Ureter (tissue), 1 donor: Measurements from ENCODE around the gene TACR2. TPM values are rescaled to one million over a fixed set of nuclear protein-coding genes. Genes with fewer than 3 reads are reported as not detected.

Source experiments
- DNase-seq: peaks from one replicate; pipeline ENCODE4 v3.0.0-alpha.2; 2020; ENCODE audit warnings: low spot score
- total RNA-seq: library from RNA; stranded (reverse); gene quantifications from one replicate; pipeline ENCODE4 v1.2.4, GENCODE V29; 2023
- donor health status: DM: yes; HTN: yes; CAD: no.

Gene TACR2
- total RNA-seq, 1 donor from 2014 or later, result 5.6 TPM

DNA sequence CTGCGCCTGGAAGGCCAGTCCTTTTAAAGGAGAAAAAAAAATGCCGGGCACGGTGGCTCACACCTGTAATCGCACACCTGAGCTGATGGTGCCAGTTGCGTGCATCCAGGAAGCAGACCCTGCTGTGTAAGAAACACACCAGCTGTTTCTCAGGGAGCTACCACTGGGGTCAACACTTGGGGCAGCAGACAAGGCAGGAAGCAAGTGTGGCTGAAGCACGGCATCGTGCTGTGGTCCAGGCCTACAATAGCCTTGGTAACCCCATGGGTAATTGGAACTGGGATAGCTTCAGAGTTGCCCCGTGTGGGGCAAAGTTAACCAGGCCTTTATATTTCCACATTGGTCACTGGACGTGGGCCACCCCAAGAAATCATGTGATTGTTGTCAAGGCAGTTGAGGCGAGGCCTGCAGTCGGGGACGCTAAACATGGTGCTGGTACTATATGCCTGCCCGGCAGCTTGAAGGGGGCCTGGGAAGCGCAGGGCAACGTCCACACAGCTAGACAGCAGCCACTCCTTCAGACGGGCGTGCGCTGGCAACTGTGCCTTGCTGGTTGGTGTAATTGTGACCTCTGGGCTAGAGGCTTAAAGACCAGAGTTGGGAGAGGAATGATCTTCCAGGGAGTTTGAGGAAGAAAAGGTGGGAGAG, 2.5 kb upstream of the TACR2 start:
- DNase-seq, result no peak

DNA sequence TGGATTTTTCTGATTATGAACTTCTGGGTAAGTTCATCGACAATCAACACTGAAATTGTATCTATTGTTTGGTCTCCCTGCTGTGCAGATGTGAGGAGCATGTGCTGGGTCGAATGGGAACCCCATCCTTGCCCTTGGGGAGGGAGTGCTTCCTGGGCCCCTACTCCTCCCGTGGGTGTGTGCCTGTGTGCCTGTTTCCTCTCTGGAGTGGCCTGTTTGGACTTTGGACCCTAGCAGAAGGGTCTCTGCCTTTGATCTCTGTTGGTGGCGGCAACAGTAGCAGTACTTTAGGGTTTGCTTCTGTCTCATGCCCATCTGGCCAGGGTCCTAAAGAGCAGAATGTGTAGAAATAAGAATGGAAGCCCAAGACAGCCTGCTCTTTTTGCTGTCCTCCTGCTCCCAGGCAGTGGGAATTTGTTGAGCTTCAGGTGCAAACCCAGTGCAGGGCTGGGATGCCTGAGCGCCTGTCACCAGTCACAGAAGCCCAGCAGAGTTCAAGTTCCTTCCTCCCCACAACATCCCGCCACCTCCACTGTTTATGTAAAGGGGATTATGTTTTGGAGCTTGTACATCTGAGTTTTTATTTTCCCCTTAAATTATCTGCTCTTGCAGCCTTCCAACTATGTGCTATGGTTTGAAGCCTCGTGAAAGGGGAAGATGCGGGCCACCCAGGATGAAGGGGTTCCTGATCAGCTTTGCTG, 1.5 kb upstream of the TACR2 start:
- no peak for DNase-seq

DNA sequence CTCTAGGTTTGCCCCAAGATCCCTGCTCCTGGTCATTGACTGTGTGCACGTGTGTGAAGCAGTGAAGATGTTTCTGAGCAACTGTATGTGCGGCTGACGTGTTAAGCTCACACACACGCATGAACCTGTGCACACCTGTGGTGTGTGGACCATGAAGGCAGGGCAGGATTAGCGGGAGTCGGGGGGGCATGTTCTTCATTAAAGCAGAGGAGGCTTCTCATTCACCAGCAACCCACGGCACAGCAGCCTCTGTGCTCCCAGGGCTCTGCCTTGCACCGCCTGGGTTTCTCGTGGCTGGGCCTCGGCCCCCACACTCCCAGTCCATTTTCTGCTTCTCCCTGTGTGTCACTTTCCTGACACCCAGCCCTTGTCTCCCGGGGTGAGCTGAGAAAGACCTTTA, 824 bp upstream of the TACR2 start:
- no peak for DNase-seq

- no peak for DNase-seq
Measured at GRCh38 chr10:69415951-69416350, 767 bp downstream of the TACR2 start.

DNA sequence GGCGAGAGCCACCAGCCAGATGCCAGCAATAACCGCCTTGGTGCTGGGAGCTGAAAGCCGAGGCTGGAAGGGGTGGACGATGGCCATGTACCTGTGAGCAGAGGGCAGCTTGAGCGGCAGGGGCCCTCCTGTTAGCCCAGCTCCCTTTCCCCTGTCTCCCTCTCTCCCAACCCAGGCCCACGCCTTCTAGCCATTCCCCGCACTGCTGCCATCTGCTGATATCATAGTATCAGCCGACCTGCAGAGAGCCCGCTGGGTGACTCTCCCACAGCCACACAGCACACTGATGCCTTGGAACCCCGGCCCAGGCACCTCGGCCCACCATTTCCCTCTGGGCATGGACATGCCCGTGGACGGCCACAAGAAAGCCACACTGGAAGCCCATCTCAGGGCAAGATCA, 1.7 kb downstream of the TACR2 start:
- DNase-seq, result no peak

GRCh38 chr10:69414036-69415018, 2.4 kb downstream of the TACR2 start:
- no peak for DNase-seq

- DNase-seq, result peak; percentile 74
Measured at GRCh38 chr10:69413221-69413865, 3.4 kb downstream of the TACR2 start.

DNA sequence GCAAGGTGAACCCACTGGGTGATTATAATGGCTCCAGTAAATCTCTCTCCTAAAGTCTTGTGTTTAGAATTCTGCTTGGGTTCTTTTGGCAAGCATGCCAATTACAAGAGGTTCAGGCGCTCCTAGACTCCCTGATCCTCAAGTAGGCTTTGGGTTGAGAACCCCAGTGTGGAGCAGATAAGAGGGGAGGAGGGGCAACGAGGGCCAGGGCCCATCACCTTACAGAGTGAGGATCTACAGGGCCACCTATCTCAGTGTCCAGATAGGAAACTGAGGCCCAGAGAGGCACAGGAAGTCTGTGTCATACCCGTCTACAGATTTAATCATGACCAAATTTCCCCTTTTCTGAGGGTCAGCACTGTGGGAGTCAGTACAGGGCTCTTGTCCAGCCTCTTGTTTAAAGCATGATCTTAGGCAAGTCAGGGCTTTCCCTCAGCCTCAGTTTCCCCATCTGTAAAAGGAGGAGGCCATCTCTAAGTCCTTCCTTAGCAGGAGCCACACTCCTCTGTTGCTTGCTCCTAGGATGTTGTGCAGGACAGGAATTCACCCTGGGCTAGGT, 4.4 kb downstream of the TACR2 start:
- no peak for DNase-seq

DNA sequence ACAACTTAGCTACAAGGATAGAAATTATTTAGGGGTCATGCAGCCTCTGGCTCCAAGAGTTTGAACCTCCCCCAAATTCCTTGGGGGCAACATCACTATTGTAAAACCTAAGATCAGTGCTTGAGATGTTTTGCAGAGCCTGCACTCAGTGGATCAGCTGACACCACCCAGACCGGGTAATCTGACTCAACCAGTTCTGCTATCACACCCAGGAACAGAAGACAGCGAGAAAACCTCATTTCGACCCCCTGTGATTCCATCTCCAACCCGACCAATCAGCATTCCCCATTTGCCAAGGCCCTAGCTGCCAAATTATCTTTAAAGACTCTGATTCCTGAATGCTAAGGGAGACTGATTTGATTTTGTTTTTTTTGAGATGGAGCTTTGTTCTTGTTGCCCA, 5.2 kb downstream of the TACR2 start:
- no peak for DNase-seq

DNA sequence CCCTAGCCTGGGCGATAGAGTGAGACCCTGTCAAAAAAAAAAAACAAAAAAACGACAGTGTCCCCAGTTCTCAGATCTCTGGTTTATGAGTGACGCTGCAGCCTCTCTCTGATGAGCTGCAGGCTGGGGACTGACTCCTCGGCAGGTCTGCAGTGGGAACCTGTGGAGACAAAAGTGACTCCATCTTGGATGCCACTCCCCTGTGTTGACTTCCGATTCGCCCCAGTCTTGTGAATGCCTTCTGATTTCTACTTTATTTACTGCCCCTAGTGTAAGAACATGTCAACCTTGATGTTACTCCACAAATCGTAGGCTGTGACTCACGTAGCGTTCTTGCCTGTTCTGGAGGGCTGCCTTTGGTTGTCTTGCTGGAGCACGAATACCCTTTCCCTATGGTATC, 6.2 kb downstream of the TACR2 start:
- DNase-seq, result no peak

DNA sequence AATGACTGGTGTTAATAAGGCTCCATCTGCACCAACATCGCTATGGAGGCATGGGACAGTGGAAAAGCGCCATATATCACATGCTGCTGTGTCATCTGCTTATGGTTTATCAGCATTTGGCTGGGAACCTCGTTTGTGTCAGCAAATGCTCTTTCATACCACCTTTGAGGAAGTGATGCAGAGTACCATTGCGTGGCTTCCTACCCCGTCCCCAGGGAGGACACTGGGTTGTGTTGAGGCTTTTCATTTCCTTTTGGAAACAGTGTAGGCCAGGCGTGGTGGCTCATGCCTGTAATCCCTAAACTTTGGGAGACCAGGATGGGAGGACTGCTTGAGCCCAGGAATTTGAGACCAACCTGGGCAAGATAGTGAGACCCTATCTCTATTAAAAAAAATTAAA, 6.8 kb downstream of the TACR2 start:
- no peak for DNase-seq

DNA sequence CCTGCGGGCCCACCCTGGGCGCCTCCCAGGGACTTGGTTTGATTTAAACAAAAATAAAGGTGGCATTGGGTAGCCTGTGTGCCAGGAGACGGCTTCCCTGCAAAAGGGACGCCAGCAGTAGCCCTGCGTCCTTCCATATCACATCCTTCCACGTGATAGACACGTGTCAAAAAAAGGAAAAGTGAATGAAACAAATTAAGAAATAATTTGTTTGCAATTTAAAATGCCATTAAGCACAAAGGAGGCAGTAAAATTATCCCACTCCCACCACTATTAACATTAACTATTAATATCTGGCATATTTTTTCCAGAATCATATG, 7.6 kb downstream of the TACR2 start:
- no peak for DNase-seq

DNA sequence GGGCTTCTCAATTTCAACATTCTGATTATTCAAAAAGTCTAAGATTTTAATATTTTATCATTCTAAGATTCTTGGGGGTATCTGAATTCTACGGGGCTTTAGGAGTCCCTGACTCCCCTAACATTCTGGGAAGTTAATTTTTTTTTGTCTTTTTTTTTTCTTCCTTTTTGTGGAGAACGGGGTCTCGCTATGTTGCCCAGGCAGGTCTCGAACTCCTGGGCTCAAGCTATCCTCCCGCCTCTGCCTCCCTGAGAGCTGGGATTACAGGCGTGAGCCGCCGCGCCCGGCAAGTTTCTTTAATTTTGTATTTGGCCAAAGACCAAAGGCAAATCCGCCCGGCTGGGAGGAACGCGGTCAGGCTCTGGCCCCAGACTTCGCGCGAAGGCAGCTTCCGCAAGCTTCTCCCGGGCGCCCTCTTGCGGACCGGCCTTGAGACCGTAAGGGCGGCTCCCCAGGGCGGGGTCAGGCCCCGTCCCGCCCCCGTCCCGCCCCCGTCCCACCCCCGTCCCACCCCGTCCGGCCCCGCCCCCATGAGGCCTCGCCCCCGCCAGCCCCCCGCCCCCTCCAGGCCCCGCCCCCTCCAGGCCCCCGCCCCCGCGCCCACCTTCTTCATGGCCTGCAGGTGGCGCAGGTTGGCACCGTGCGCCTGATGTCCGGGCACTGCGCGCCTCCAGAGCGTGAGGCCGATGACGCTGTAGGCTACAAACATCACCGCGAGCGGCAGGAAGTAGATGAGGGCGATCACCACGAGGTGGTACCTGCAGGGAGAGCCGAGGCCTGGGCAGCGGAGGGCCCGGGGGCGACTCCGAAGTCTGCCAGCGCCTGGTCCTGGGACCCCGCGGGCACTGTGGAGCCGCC, 8.2 kb downstream of the TACR2 start:
- peak; percentile 96 for DNase-seq

DNA sequence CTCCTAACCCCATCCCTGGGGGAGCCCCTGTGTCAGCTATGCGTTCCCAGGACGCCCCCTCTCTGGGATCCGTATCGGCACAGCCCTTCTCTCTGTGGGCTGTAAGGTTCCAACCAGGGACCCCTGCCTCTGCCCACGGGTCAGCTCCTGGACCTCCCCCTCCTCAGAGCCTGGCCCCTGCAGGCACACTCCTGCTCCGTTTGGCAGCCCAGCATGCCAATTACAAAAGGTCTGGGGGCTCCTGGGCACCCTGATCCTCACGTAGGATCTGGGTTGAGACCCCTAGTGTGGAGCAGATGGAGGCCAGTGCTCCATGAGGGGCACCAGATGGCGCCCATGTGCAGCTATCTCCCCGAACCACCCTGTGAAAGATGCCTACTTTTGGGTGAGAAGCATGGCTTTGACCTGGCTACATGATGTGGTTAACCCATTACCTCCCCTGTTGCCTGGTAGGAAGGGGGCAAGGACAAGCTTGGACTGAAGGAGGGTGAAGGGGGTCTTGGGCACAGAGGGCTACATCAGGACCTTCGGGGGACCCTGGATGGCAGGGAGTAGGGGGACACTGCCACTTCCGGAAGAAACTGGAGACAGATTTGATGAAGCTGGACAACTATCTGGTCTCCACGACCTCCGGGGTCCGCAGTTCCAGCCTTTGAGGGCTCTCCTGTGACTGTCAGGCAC, 9.0 kb downstream of the TACR2 start:
- DNase-seq, result no peak

GRCh38 chr10:69406816-69407580, 9.7 kb downstream of the TACR2 start:
- DNase-seq, result no peak

DNA sequence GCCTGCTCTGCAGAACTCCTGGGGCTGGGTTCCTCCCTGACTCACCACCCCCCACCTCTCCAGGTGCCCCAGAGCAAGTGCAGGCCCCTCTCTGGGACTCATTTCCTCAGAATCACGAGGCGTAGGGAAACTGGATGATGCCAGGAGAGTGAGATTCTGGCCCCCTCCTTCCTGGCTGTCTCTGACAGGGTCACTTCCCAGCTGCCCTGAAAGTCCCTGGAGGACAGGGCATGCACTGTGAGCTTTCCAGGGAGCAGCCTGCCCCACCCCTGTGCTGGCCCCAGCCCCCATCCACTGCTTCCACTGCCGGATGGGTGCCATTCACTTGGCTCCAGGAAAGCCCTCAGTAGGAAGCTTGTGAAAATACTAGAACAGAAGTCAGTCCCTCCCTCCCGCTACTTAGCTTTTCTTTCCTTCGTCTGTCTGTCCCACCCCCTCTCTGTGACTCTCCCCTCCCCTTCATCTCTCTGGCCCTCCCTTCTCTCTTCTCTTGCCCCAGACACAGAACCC, 10.4 kb downstream of the TACR2 start:
- DNase-seq, result no peak

DNA sequence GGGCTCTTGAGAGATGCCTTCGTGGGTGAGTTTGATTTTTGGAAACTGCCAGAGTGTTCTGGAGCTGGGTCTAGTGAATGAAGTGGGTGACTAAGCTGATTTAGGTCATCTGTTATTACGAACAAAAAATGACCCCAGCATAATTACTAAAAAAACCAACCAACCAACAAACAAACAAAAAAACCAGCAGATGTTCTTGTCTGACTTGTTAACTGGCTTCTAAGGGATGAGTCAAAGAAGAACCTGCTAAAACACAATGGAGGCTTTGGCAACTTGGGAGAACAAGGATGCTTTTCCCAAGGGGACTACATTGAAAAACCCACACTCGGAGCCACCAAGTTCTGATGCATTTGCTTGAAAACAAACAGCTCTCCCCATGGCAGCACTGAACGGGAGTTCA, 11.5 kb downstream of the TACR2 start:
- no peak for DNase-seq

DNA sequence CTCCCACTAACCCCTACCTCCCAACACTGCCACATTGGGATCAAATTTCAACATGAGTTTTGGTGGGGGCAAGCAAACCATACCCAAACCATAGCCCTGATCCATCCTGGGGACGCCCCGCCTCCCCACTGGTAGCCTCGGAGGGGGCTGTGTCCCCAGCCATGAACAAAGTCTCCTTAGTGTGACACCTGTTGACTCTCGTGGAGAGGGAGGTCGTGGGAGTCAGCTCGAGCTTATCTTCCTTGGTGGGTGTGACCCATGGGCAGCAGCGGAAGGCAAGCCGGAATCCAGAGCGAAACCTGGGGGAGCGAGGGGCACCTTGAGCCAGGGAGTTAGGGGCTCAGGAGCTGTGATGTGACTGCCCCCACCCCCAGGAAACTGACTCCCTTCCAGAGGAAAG, 11.9 kb downstream of the TACR2 start:
- no peak for DNase-seq

- no peak for DNase-seq
Measured at GRCh38 chr10:69403519-69403918, 13.2 kb downstream of the TACR2 start.
